SK-N-MC (cell line): ENCODE data around the gene STPG2.

Experiments
- FOXP2 ChIP-seq: optimal IDR thresholded peaks from 2 replicates; pipeline ENCODE3; 2011; ENCODE audit warnings: mild to moderate bottlenecking, moderate library complexity; ENCODE audit not compliant: insufficient read depth; ENCODE audit errors: extremely low read length, control extremely low read depth
- POLR2AphosphoS5 ChIP-seq: IDR thresholded peaks from 2 replicates; pipeline ENCODE4 v1.6.1; 2012; ENCODE audit warnings: mild to moderate bottlenecking, low read depth, low read length, borderline replicate concordance

- no peak for TF ChIP-seq FOXP2
- no peak for TF ChIP-seq POLR2AphosphoS5
These were observed 550.0 kb downstream of the STPG2 start for GRCh38 chr4:97593248-97593647.
